HepG2 (cell line): ENCODE data around the gene NTMT1. TPM values are rescaled to one million over a fixed set of nuclear protein-coding genes. Genes with fewer than 3 reads are reported as not detected.
A peak's percentile ranks its signal among the peaks of the same experiment; 100 is the strongest.

ENCODE experiments used
- ATAC-seq: fragments of 200-7000 bp; cut with Tn5 transposase; 3 replicates; pipeline ENCODE4 v1.9.1; 2020; ENCODE audit warnings: mild to moderate bottlenecking, moderate library complexity
- BruUV-seq: library from RNA; stranded (reverse); fragments of 400-500 nt; replicated peaks from 2 replicates; lab custom pipeline; 2021; lab: Mats Ljungman, UMichigan
- CTCF ChIA-PET: fragments of 300-600 bp; formaldehyde crosslinking; extraction: SDS; loops from one replicate; lab custom pipeline; 2021; ENCODE audit warnings: low total read pairs, inconsistent platforms, low intra/inter-chr PET ratio; lab: Yijun Ruan, JAX
- POLR2A ChIA-PET: fragments of 350-600 bp; sonication (Branson Sonifier 250); formaldehyde crosslinking; loops from one replicate; lab custom pipeline; 2020; ENCODE audit warnings: antibody characterized with exemption, inconsistent platforms; lab: Yijun Ruan, JAX
- DNase-seq: peaks from one replicate; pipeline ENCODE4 v3.0.0-alpha.2; 2015; ENCODE audit warnings: low spot score
- FAIRE-seq: peaks from 3 replicates; lab custom pipeline; 2011; peaks lifted over from hg19 to GRCh38; lab: Jason Lieb, UNC
- H2AFZ ChIP-seq: one replicate; pipeline ENCODE4 v1.6.1; 2011; ENCODE audit warnings: low read length, inconsistent platforms
- H3K27ac ChIP-seq: fragments of 300-600 bp; 3 replicates; pipeline ENCODE4 v1.8.0; 2011; ENCODE audit warnings: mixed run types, mild to moderate bottlenecking, mixed read lengths, low read length, inconsistent platforms; ENCODE audit not compliant: insufficient read depth; ENCODE audit errors: extremely low read length
- H3K27me3 ChIP-seq, 2 experiments: fragments of 200-600 bp in 1 of 2; 2 replicates in 1 of 2; 3 replicates in 1 of 2; pipeline versions ENCODE4 v1.6.0 to v1.8.0; 2011; ENCODE audit warnings: low read length in 2 of 2, mild to moderate bottlenecking in 2 of 2, moderate library complexity in 2 of 2, inconsistent platforms in 1 of 2; ENCODE audit not compliant: insufficient read depth in 2 of 2, control insufficient read depth in 1 of 2
- H3K36me3 ChIP-seq, 2 experiments: fragments of 200-600 bp in 1 of 2; replicated peaks in 1 of 2; 2 replicates in 1 of 2; 3 replicates in 1 of 2; pipeline versions ENCODE4 v1.5.1 to v1.8.0; 2011; ENCODE audit warnings: low read length in 2 of 2, inconsistent platforms in 1 of 2; ENCODE audit not compliant: insufficient read depth in 2 of 2, control insufficient read depth in 1 of 2
- H3K4me1 ChIP-seq: 2 replicates; pipeline ENCODE4 v1.5.1; 2012; ENCODE audit warnings: low read length, inconsistent platforms; ENCODE audit not compliant: insufficient read depth
- H3K4me2 ChIP-seq: 2 replicates; pipeline ENCODE4 v1.6.0; 2011; ENCODE audit warnings: low read depth, low read length, inconsistent platforms
- H3K4me3 ChIP-seq, 3 experiments: fragments of 200-600 bp in 1 of 3; sonication (generic), shearing (Covaris generic) in 1 of 3; replicated peaks in 1 of 3; 2 replicates each; pipeline ENCODE4 v1.5.1; 2011 to 2016; ENCODE audit warnings: low read length in 3 of 3, inconsistent platforms in 2 of 3, low read depth in 2 of 3, mild to moderate bottlenecking in 2 of 3, control low read depth in 1 of 3, mixed read lengths in 1 of 3; ENCODE audit not compliant: insufficient read depth in 1 of 3
- H3K79me2 ChIP-seq: one replicate; pipeline ENCODE4 v1.6.1; 2011; ENCODE audit warnings: low read length, inconsistent platforms; ENCODE audit not compliant: insufficient read depth
- H3K9ac ChIP-seq: 2 replicates; pipeline ENCODE4 v1.6.0; 2011; ENCODE audit warnings: mild to moderate bottlenecking, low read depth, low read length, inconsistent platforms; ENCODE audit not compliant: insufficient read depth
- H3K9me3 ChIP-seq: 2 replicates; pipeline ENCODE4 v1.5.1; 2012; ENCODE audit warnings: mild to moderate bottlenecking, low read length
- H4K20me1 ChIP-seq: 2 replicates; pipeline ENCODE4 v1.6.0; 2011; ENCODE audit warnings: inconsistent platforms, mild to moderate bottlenecking, low read length, moderate library complexity; ENCODE audit not compliant: insufficient read depth
- DPF2 ChIP-seq: sonication (generic); formaldehyde crosslinking; IDR thresholded peaks from 2 replicates; pipeline ENCODE4 v1.4.0; 2020; ENCODE audit warnings: mild to moderate bottlenecking, low read depth, missing genetic modification reagents, borderline replicate concordance
- HOXA5 ChIP-seq: sonication (generic); formaldehyde crosslinking; IDR thresholded peaks from 2 replicates; pipeline ENCODE4 v1.4.0; 2020; ENCODE audit warnings: missing genetic modification reagents
- IKZF1 ChIP-seq: fragments of 450-650 bp; IDR thresholded peaks from 2 replicates; pipeline ENCODE4 v1.7.1; 2016
- ZFP82 ChIP-seq: sonication (generic); formaldehyde crosslinking; IDR thresholded peaks from 2 replicates; pipeline ENCODE4 v1.5.1; 2020; ENCODE audit warnings: mild to moderate bottlenecking, missing genetic modification reagents, borderline replicate concordance
- ZNF142 ChIP-seq: sonication (generic); formaldehyde crosslinking; IDR thresholded peaks from 2 replicates; pipeline ENCODE4 v1.4.0; 2020; ENCODE audit warnings: missing genetic modification reagents
- WGBS: methylation state at CpG from one replicate; pipeline ENCODE4 v1.1.6; 2017; ENCODE audit warnings: low lambda C conversion rate; 5-methylcytosine and 5-hydroxymethylcytosine counted together
- in situ Hi-C: cut with HindIII; loops from 2 replicates; pipeline ENCODE4 v1.10.0; 2017; ENCODE audit warnings: low pct_unique_long_range_greater_than_20kb; ENCODE audit not compliant: extremely low pct_ligation_motif_present
- intact Hi-C: fragments of 100-400 bp; cut with micrococcal nuclease; formaldehyde crosslinking; loops from one replicate; pipeline ENCODE4 v1.10.0; 2022; ENCODE audit not compliant: unreplicated experiment
- polyA plus RNA-seq, 8 experiments: library from polyadenylated mRNA; depleted of rRNA in 3 of 8; stranded (reverse) in 7 of 8; unstranded in 1 of 8; fragments of >200 nt; fragmentation: Illumina TruSeq in 4 of 8; extraction: Trizol in 4 of 8; gene quantifications; 2 replicates each; pipeline versions ENCODE4 v1.2.1 to v1.2.3, GENCODE V29; 2011 to 2016; ENCODE audit warnings: low read depth in 4 of 8, missing spikeins in 1 of 8, mixed read lengths in 1 of 8; ENCODE audit not compliant: insufficient read depth in 1 of 8
- total RNA-seq, 5 experiments: library from RNA; depleted of rRNA; stranded (reverse); fragments of >200 nt; fragmentation: Illumina TruSeq; extraction: Trizol; gene quantifications; 2 replicates each; pipeline ENCODE4 v1.2.3, GENCODE V29; 2016; ENCODE audit warnings: low read depth in 1 of 5
- TF ChIP-seq, protein P1 (sequence below): sonication (generic); formaldehyde crosslinking; IDR thresholded peaks from 2 replicates; pipeline ENCODE4 v1.8.1; 2023; ENCODE audit warnings: mild to moderate bottlenecking, missing genetic modification reagents
- TF ChIP-seq, protein P2 (sequence below): sonication (generic); formaldehyde crosslinking; IDR thresholded peaks from 2 replicates; pipeline ENCODE4 v1.4.0; 2020; ENCODE audit warnings: mild to moderate bottlenecking, missing genetic modification reagents, borderline replicate concordance

The NTMT1 gene
- total and polyA plus RNA-seq, 2 of the 13 experiments (the other 11 are each of a cell fraction or from before 2014, with no cell fraction given), result 49.1 to 53.8 TPM

DNA sequence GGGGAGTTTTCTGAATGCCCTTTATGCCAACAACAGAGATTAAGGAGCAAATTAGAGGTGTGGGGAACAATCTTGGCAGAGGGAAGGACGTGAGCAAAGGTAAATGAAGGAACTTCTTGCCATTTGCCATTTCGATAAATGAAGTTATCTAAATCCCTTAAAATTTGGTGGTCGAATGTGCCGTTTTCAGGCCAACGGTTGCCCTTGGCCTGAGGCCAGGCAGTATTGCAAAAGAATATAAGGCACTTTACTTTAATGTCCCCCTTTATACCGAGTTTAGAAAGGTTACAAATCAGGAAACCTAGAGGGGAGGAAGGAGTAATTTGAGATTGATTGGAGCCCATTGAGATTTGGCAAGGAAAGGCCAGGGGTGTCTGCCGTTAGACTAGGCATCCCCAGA lies 31.3 kb upstream of the NTMT1 start (continued):
- TF ChIP-seq, protein P1, sequence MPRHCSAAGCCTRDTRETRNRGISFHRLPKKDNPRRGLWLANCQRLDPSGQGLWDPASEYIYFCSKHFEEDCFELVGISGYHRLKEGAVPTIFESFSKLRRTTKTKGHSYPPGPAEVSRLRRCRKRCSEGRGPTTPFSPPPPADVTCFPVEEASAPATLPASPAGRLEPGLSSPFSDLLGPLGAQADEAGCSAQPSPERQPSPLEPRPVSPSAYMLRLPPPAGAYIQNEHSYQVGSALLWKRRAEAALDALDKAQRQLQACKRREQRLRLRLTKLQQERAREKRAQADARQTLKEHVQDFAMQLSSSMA (CRISPR knock-in tag), result no peak
- TF ChIP-seq, all 625 proteins: peak for 0

DNA sequence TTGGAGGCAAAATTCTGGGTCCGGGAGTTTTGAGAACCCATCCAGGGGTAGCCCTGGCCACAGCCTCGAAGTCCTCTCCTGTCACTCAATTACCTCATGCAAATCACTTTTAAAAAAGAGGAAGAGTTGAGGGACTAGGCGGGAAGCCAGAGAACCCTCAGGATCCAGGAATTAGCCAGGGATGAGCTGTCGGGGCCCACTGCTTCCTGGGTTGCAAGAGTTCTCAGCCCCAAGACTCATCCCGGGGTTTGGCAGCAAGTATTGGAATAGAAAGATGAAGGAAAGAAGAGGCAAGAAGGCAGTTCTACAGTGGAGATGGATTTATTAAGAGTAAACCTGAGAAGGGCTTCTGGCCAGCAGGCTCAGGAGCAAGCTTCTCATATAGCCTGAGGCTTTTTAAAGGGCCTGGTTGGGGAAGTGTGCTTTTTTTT lies 30.6 kb upstream of the NTMT1 start:
- intact Hi-C loops, result no loop called here
- Histone ChIP-seq H3K27me3 (no peaks in the 10 kb centered on the region), H4K20me1 (no peaks in the 10 kb centered on the region), H3K9me3 (no peaks in the 10 kb centered on the region), H3K9ac (no peak overlapping the region)
- POLR2A ChIA-PET, result interaction anchor here (1.6 to 4.5 kb wide), 10 partner anchors 8 to 455 kb away, joined by 3 to 110 read pairs (median 40); no protein-coding TSS in a partner anchor
- TF ChIP-seq ZNF142 (CRISPR knock-in tag) (no peak), DPF2 (no peak), HOXA5 (CRISPR knock-in tag) (no peak), ZFP82 (CRISPR knock-in tag) (no peak), IKZF1 (no peak)
- TF ChIP-seq, protein P2, sequence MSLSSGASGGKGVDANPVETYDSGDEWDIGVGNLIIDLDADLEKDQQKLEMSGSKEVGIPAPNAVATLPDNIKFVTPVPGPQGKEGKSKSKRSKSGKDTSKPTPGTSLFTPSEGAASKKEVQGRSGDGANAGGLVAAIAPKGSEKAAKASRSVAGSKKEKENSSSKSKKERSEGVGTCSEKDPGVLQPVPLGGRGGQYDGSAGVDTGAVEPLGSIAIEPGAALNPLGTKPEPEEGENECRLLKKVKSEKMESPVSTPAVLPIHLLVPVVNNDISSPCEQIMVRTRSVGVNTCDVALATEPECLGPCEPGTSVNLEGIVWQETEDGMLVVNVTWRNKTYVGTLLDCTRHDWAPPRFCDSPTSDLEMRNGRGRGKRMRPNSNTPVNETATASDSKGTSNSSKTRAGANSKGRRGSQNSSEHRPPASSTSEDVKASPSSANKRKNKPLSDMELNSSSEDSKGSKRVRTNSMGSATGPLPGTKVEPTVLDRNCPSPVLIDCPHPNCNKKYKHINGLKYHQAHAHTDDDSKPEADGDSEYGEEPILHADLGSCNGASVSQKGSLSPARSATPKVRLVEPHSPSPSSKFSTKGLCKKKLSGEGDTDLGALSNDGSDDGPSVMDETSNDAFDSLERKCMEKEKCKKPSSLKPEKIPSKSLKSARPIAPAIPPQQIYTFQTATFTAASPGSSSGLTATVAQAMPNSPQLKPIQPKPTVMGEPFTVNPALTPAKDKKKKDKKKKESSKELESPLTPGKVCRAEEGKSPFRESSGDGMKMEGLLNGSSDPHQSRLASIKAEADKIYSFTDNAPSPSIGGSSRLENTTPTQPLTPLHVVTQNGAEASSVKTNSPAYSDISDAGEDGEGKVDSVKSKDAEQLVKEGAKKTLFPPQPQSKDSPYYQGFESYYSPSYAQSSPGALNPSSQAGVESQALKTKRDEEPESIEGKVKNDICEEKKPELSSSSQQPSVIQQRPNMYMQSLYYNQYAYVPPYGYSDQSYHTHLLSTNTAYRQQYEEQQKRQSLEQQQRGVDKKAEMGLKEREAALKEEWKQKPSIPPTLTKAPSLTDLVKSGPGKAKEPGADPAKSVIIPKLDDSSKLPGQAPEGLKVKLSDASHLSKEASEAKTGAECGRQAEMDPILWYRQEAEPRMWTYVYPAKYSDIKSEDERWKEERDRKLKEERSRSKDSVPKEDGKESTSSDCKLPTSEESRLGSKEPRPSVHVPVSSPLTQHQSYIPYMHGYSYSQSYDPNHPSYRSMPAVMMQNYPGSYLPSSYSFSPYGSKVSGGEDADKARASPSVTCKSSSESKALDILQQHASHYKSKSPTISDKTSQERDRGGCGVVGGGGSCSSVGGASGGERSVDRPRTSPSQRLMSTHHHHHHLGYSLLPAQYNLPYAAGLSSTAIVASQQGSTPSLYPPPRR (CRISPR knock-in tag), result no peak
- TF ChIP-seq, all 625 proteins: peak for 0
- H3K4me3 ChIP-seq, result no peak overlapping the region
- H3K27ac ChIP-seq, result peak overlapping the region; percentile 18
- no TSS peak for BruUV-seq
- DNase-seq (no peak), FAIRE-seq (no peak), ATAC-seq (no peak)
- no peaks in the 10 kb centered on the region for H3K79me2 ChIP-seq
- no peak overlapping the region for H3K4me2 ChIP-seq
- CTCF ChIA-PET, result no interaction called here
- H2AFZ ChIP-seq, result no peak overlapping the region
- no peaks in the 10 kb centered on the region for H3K36me3 ChIP-seq
- peaks cover 87% of the 10 kb centered on the region for H3K4me1 ChIP-seq
- 80% methylated on average over 5 of the region's 5 CpGs for WGBS
- in situ Hi-C loops, result no loop called here
